Natural killer cell (primary cell): ENCODE measurements around the gene PPP1R9A. TPM values are rescaled to one million over a fixed set of nuclear protein-coding genes. Genes with fewer than 3 reads are reported as not detected.

Experiments used
- ATAC-seq, 3 donors: fragments of 150-1000 bp in 2 of 3; fragments of 200-7000 bp in 1 of 3; cut with Tn5 transposase; 1 replicate in 1 of 3; 2 replicates in 2 of 3; pipeline ENCODE4 v1.10.0; 2021; ENCODE audit warnings: mild to moderate bottlenecking in 2 of 3, moderate library complexity in 2 of 3
- DNase-seq, 2 donors: peaks; one replicate each; pipeline versions ENCODE4 v3.0.0 to v3.0.0-alpha.2; 2013 to 2021; ENCODE audit warnings: mixed read lengths in 1 of 2
- H3K27ac ChIP-seq: one replicate; pipeline ENCODE4 v1.5.1; 2013; ENCODE audit warnings: mild to moderate bottlenecking, low read length
- H3K27me3 ChIP-seq: one replicate; pipeline ENCODE4 v1.6.1; 2013; ENCODE audit warnings: low read length; ENCODE audit not compliant: control insufficient read depth, insufficient read depth
- H3K36me3 ChIP-seq: one replicate; pipeline ENCODE4 v1.6.1; 2013; ENCODE audit warnings: low read length; ENCODE audit not compliant: control insufficient read depth, insufficient read depth
- H3K4me1 ChIP-seq: one replicate; pipeline ENCODE4 v1.6.1; 2013; ENCODE audit warnings: low read length; ENCODE audit not compliant: control insufficient read depth, insufficient read depth
- H3K4me3 ChIP-seq: one replicate; pipeline ENCODE4 v1.5.1; 2013; ENCODE audit warnings: low read length
- H3K9me3 ChIP-seq: one replicate; pipeline ENCODE4 v1.6.1; 2013; ENCODE audit warnings: low read length; ENCODE audit not compliant: control insufficient read depth, insufficient read depth
- H3K27ac Mint-ChIP-seq, 2 donors: one replicate each; pipeline ENCODE4 v1.8.0; 2022; ENCODE audit warnings: mild to moderate bottlenecking in 2 of 2, mixed read lengths in 2 of 2, moderate library complexity in 1 of 2
- H3K27me3 Mint-ChIP-seq, 2 donors: one replicate each; pipeline ENCODE4 v1.8.0; 2022; ENCODE audit warnings: low read depth in 2 of 2, mixed read lengths in 2 of 2
- H3K36me3 Mint-ChIP-seq: one replicate; pipeline ENCODE4 v1.8.0; 2022; ENCODE audit warnings: mixed read lengths
- H3K4me1 Mint-ChIP-seq, 2 donors: one replicate each; pipeline ENCODE4 v1.8.0; 2022; ENCODE audit warnings: mixed read lengths in 2 of 2
- H3K4me3 Mint-ChIP-seq: one replicate; pipeline ENCODE4 v1.8.0; 2022; ENCODE audit warnings: mild to moderate bottlenecking, moderate library complexity, mixed read lengths
- H3K9me3 Mint-ChIP-seq, 2 donors: one replicate each; pipeline ENCODE4 v1.8.0; 2022; ENCODE audit warnings: mixed read lengths in 2 of 2
- WGBS: methylation state at CpG from one replicate; pipeline ENCODE4 v1.1.7; 2013; ENCODE audit warnings: missing lambda C conversion rate; ENCODE audit not compliant: insufficient coverage; 5-methylcytosine and 5-hydroxymethylcytosine counted together
- intact Hi-C: fragments of 100-400 bp; cut with micrococcal nuclease; formaldehyde crosslinking; loops from one replicate; pipeline ENCODE4 v1.14.2; 2022
- total RNA-seq, 4 donors: library from RNA; stranded (reverse); fragments of 120-200 nt in 1 of 4; gene quantifications; one replicate each; pipeline versions ENCODE4 v1.2.3 to v1.2.4, GENCODE V29; 2013 to 2022
- TF ChIP-seq, protein P1 (sequence below): fragments of 200-600 bp; IDR thresholded peaks from one replicate; pipeline ENCODE4 v1.8.0; 2022; ENCODE audit warnings: antibody characterized with exemption

PPP1R9A gene
- total RNA-seq, 3 donors from 2014 or later (not counting 1 experiment from before 2014, with no cell fraction given) = 1.6 to 6.0 (median 2.0) TPM

DNA sequence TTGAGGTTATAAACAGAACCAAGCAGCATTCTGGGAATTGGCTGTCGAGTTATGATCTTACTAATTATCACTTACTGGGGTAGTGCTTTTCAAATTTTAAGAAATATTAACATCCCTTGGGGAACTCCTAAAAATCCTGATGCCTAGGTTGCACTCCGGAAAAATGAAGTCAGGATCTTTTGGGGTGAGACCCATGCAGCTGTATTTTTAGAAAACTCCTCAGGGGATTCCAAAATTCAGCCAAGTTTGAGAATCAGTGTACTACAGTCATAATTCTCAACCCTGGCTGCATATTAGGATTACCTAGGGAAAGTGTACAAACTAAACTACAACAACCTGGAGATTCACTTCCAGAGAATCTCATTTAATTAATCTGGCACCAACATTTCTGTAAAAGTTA lies 17.2 kb upstream of the PPP1R9A start:
- H3K36me3 ChIP-seq = no peaks in the 10 kb centered on the region
- ATAC-seq (no peak), DNase-seq (no peak)
- no peaks in the 10 kb centered on the region for H3K4me1 ChIP-seq
- no peaks in the 10 kb centered on the region for H3K9me3 ChIP-seq
- no peaks in the 10 kb centered on the region for H3K27me3 Mint-ChIP-seq
- no peak overlapping the region for H3K4me3 Mint-ChIP-seq
- H3K9me3 Mint-ChIP-seq = no peaks in the 10 kb centered on the region
- H3K27ac ChIP-seq = no peak overlapping the region
- H3K27me3 ChIP-seq = no peaks in the 10 kb centered on the region
- H3K4me1 Mint-ChIP-seq = no peaks in the 10 kb centered on the region
- H3K36me3 Mint-ChIP-seq = no peaks in the 10 kb centered on the region
- no peak overlapping the region for H3K4me3 ChIP-seq
- H3K27ac Mint-ChIP-seq = no peak overlapping the region
- TF ChIP-seq, protein P1, sequence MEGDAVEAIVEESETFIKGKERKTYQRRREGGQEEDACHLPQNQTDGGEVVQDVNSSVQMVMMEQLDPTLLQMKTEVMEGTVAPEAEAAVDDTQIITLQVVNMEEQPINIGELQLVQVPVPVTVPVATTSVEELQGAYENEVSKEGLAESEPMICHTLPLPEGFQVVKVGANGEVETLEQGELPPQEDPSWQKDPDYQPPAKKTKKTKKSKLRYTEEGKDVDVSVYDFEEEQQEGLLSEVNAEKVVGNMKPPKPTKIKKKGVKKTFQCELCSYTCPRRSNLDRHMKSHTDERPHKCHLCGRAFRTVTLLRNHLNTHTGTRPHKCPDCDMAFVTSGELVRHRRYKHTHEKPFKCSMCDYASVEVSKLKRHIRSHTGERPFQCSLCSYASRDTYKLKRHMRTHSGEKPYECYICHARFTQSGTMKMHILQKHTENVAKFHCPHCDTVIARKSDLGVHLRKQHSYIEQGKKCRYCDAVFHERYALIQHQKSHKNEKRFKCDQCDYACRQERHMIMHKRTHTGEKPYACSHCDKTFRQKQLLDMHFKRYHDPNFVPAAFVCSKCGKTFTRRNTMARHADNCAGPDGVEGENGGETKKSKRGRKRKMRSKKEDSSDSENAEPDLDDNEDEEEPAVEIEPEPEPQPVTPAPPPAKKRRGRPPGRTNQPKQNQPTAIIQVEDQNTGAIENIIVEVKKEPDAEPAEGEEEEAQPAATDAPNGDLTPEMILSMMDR = no peak
- WGBS = 76% methylated on average over 1 of the region's 2 CpGs
- intact Hi-C loops = no loop called here

DNA sequence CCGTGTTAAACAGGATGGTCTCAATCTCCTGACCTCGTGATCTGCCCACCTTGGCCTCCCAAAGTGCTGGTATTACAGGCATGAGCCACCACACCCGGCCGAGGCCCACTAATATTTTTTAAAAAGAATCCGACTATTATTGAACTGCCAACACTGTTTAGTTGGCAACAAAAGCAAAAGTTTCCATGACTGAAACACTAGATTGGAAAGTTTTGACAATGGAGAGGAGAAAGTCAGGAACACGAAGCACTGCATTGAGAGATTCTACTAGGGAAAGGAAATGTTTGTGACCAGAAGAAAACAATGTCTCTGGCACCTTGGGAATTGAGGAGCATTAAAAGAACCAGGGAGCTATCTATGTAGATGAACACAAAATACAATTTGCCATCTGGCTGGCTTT lies 13.7 kb upstream of the PPP1R9A start:
- WGBS = 88% methylated on average over 6 of the region's 6 CpGs
- no peaks in the 10 kb centered on the region for H3K9me3 Mint-ChIP-seq

DNA sequence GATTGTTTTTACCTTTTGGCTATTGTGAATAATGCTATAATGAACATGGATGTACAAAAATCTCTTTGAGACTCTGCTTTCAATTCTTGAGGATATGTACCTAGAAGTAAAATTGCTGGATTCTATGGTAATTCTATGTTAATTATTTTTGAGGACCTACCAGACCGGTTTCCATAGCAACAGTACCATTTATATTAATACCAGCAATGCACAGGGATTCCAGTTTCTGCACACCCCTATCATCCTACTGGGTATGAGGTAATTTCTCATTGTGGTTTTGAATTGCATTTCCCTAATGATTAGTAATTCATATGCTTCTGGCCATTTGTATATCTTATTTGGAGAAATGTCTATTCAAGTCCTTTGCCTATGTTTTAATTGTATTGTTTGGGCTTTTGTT lies 9.9 kb upstream of the PPP1R9A start:
- WGBS = no CpG with 5 or more reads among the region's 1 CpG
- ATAC-seq = no peak
- H3K27ac Mint-ChIP-seq = no peak overlapping the region

More for the DNA sequence above, 13.7 kb upstream of the PPP1R9A start:
- H3K27ac ChIP-seq = no peak overlapping the region
- no peak for DNase-seq
- Mint-ChIP-seq H3K27ac (no peak overlapping the region), H3K27me3 (no peaks in the 10 kb centered on the region), H3K36me3 (no peaks in the 10 kb centered on the region), H3K4me3 (no peak overlapping the region), H3K4me1 (no peaks in the 10 kb centered on the region)
- intact Hi-C loops = no loop called here
- no peaks in the 10 kb centered on the region for H3K4me1 ChIP-seq
- no peaks in the 10 kb centered on the region for H3K9me3 ChIP-seq
- no peaks in the 10 kb centered on the region for H3K36me3 ChIP-seq
- ATAC-seq = no peak
- no peak overlapping the region for H3K4me3 ChIP-seq
- TF ChIP-seq, protein P1 = no peak
- no peaks in the 10 kb centered on the region for H3K27me3 ChIP-seq

DNA sequence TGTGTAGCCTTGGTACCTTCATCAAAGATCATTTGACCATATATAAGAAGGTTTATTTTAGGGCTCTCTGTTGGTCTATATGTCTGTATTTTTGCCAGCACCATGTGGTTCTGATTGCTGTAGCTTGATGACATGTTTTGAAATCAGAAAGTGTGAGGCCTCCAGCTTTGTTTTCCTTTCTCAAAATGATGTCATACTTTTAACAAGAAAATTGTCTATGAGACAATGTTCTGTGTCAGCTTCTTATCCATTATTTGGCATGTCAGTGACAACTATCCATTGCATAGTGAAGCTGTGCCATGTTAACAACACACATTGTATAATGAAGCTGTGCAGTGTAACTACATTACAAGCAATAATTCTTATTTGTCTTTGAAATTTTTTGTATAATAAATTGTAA lies 9.1 kb upstream of the PPP1R9A start:
- TF ChIP-seq, protein P1 = no peak
- Histone ChIP-seq H3K27me3 (no peaks in the 10 kb centered on the region), H3K27ac (no peak overlapping the region), H3K4me3 (no peak overlapping the region), H3K9me3 (no peaks in the 10 kb centered on the region), H3K4me1 (no peaks in the 10 kb centered on the region), H3K36me3 (no peaks in the 10 kb centered on the region)
- H3K9me3 Mint-ChIP-seq = no peaks in the 10 kb centered on the region
- ATAC-seq = no peak
- intact Hi-C loops = no loop called here
- no peaks in the 10 kb centered on the region for H3K27me3 Mint-ChIP-seq
- no peaks in the 10 kb centered on the region for H3K4me1 Mint-ChIP-seq
- DNase-seq = no peak
- no peak overlapping the region for H3K27ac Mint-ChIP-seq
- H3K4me3 Mint-ChIP-seq = no peak overlapping the region
- no peaks in the 10 kb centered on the region for H3K36me3 Mint-ChIP-seq

More for the DNA sequence above, 9.9 kb upstream of the PPP1R9A start:
- intact Hi-C loops = no loop called here
- Histone ChIP-seq H3K4me3 (no peak overlapping the region), H3K27me3 (no peaks in the 10 kb centered on the region), H3K9me3 (no peaks in the 10 kb centered on the region), H3K27ac (no peak overlapping the region), H3K4me1 (no peaks in the 10 kb centered on the region), H3K36me3 (no peaks in the 10 kb centered on the region)
- H3K36me3 Mint-ChIP-seq = no peaks in the 10 kb centered on the region
- DNase-seq = no peak
- H3K27me3 Mint-ChIP-seq = no peaks in the 10 kb centered on the region
- no peak overlapping the region for H3K4me3 Mint-ChIP-seq
- H3K9me3 Mint-ChIP-seq = no peaks in the 10 kb centered on the region
- TF ChIP-seq, protein P1 = no peak
- no peaks in the 10 kb centered on the region for H3K4me1 Mint-ChIP-seq
